OCI-LY7 (cell line): ENCODE data around the gene VDR.

ENCODE experiments used
- CTCF ChIP-seq: fragments of 200-600 bp; sonication (generic); conservative IDR thresholded peaks from 2 replicates; pipeline ENCODE4 v1.5.1; 2014; ENCODE audit warnings: mild to moderate bottlenecking, antibody characterized with exemption, low read length, moderate library complexity, mixed read lengths
- EZH2phosphoT487 ChIP-seq: fragments of 200-600 bp; sonication (generic); IDR thresholded peaks from 2 replicates; pipeline ENCODE4 v1.6.1; 2018; ENCODE audit warnings: low read depth, borderline replicate concordance, mild to moderate bottlenecking, mixed run types, antibody characterized with exemption, low read length, moderate library complexity, mixed read lengths

GRCh38 chr12:47841910-47842309 is 62.9 kb downstream of the VDR start:
- TF ChIP-seq CTCF (no peak), EZH2phosphoT487 (no peak)
